K562 (cell line): ENCODE results near the gene COQ8B. TPM values are rescaled to one million over a fixed set of nuclear protein-coding genes. Genes with fewer than 3 reads are reported as not detected.

ENCODE experiments used
- ARID2 ChIP-seq: fragments of 450-650 bp; IDR thresholded peaks from 2 replicates; pipeline ENCODE4 v1.6.1; 2017; ENCODE audit warnings: antibody characterized with exemption, mild to moderate bottlenecking
- EZH2 ChIP-seq: IDR thresholded peaks from 2 replicates; pipeline ENCODE4 v1.6.1; 2012; ENCODE audit warnings: low read depth, mild to moderate bottlenecking, inconsistent platforms, low read length, borderline replicate concordance
- HEY1 ChIP-seq: fragments of 250-450 bp; sonication (Bioruptor Pico); IDR thresholded peaks from 2 replicates; pipeline ENCODE4 v1.5.0; 2020; ENCODE audit warnings: mild to moderate bottlenecking, moderate library complexity, borderline replicate concordance
- HMG20A ChIP-seq: fragments of 450-650 bp; formaldehyde crosslinking; conservative IDR thresholded peaks from 2 replicates; pipeline ENCODE4 v1.4.0; 2020; ENCODE audit warnings: mild to moderate bottlenecking, mixed read lengths
- KLF13 ChIP-seq: fragments of 450-650 bp; IDR thresholded peaks from 2 replicates; pipeline ENCODE4 v1.6.1; 2016; ENCODE audit warnings: missing genetic modification characterization, low read depth, mild to moderate bottlenecking, missing compliant biosample characterization, moderate library complexity, borderline replicate concordance
- KLF16 ChIP-seq: IDR thresholded peaks from 2 replicates; pipeline ENCODE4 v1.6.1; 2016; ENCODE audit warnings: antibody characterized with exemption
- MCM7 ChIP-seq, 2 experiments: fragments of 450-650 bp; IDR thresholded peaks; 2 replicates each; pipeline ENCODE4 v1.6.1; 2016 to 2018
- MLLT1 ChIP-seq, 2 experiments: fragments of 450-650 bp; IDR thresholded peaks; 2 replicates each; pipeline ENCODE4 v1.6.1; 2016
- NELFE ChIP-seq: IDR thresholded peaks from 2 replicates; pipeline ENCODE4 v1.6.1; 2011; ENCODE audit warnings: mild to moderate bottlenecking; ENCODE audit not compliant: insufficient read depth, insufficient read length
- NFIC ChIP-seq: fragments of 450-650 bp; IDR thresholded peaks from 2 replicates; pipeline ENCODE4 v1.6.1; 2017; ENCODE audit warnings: mild to moderate bottlenecking, inconsistent platforms
- PTRF ChIP-seq: fragments of 450-650 bp; IDR thresholded peaks from 2 replicates; pipeline ENCODE4 v1.6.1; 2016; ENCODE audit warnings: mild to moderate bottlenecking, missing genetic modification characterization, missing compliant biosample characterization
- SAFB2 ChIP-seq: fragments of 200-400 bp; formaldehyde crosslinking; IDR thresholded peaks from 2 replicates; pipeline ENCODE4 v1.6.1; 2018; ENCODE audit warnings: borderline replicate concordance, low read length, low read depth, moderate library complexity; ENCODE audit not compliant: severe bottlenecking
- SMAD2 ChIP-seq: fragments of 150-350 bp; IDR thresholded peaks from 2 replicates; pipeline ENCODE4 v1.6.1; 2014; ENCODE audit warnings: low read depth, mild to moderate bottlenecking, low read length
- SRSF7 ChIP-seq: fragments of 200-400 bp; formaldehyde crosslinking; optimal IDR thresholded peaks from 2 replicates; pipeline ENCODE3; 2017; ENCODE audit warnings: mild to moderate bottlenecking, low read depth, low read length
- TAF9B ChIP-seq: fragments of 450-650 bp; IDR thresholded peaks from 2 replicates; pipeline ENCODE4 v1.6.1; 2018; ENCODE audit warnings: mild to moderate bottlenecking; ENCODE audit not compliant: partially characterized antibody
- ZNF124 ChIP-seq: sonication (generic); formaldehyde crosslinking; IDR thresholded peaks from 2 replicates; pipeline ENCODE4 v1.8.1; 2022; ENCODE audit warnings: missing genetic modification reagents
- ZNF174 ChIP-seq: fragments of 250-450 bp; sonication (Bioruptor Pico); IDR thresholded peaks from 2 replicates; pipeline ENCODE4 v1.4.0; 2020; ENCODE audit warnings: mild to moderate bottlenecking
- ZNF24 ChIP-seq: fragments of 450-650 bp; IDR thresholded peaks from 2 replicates; pipeline ENCODE4 v1.6.1; 2016
- ZNF3 ChIP-seq: fragments of 250-450 bp; sonication (Bioruptor Pico); IDR thresholded peaks from 2 replicates; pipeline ENCODE4 v1.5.0; 2021; ENCODE audit warnings: mild to moderate bottlenecking, moderate library complexity
- polyA plus RNA-seq, 8 experiments: library from polyadenylated mRNA; depleted of rRNA in 4 of 8; stranded (reverse) in 5 of 8; unstranded in 3 of 8; fragments of >200 nt; fragmentation: Nextera tagmentation in 2 of 8; fragmentation: Illumina TruSeq in 1 of 8; extraction: Ambion mirVana in 2 of 8; extraction: Trizol in 1 of 8; gene quantifications; 2 replicates each; pipeline versions ENCODE4 v1.2.1 to v1.2.3, GENCODE V29; 2011 to 2014; ENCODE audit warnings: inconsistent platforms in 1 of 8, missing spikeins in 1 of 8
- total RNA-seq, 7 experiments: library from RNA; depleted of rRNA in 6 of 7; stranded (reverse); fragments of >200 nt in 6 of 7; fragmentation: Illumina TruSeq in 2 of 7; extraction: Trizol in 2 of 7; gene quantifications; 2 replicates each; pipeline versions ENCODE4 v1.2.1 to v1.2.3, GENCODE V29; 2011 to 2021; ENCODE audit warnings: low replicate concordance in 1 of 7
- TF ChIP-seq, protein P1 (sequence below), 2 experiments: IDR thresholded peaks; 2 replicates each; pipeline ENCODE4 v1.6.1; 2012; ENCODE audit warnings: improper control_type of control experiment in 2 of 2, low read depth in 2 of 2, low read length in 2 of 2, borderline replicate concordance in 1 of 2
- TF ChIP-seq, protein P2 (sequence below): IDR thresholded peaks from 2 replicates; pipeline ENCODE4 v1.6.1; 2016; ENCODE audit warnings: missing genetic modification characterization, missing compliant biosample characterization
- TF ChIP-seq, protein P3 (sequence below): fragments of 450-650 bp; formaldehyde crosslinking; IDR thresholded peaks from 2 replicates; pipeline ENCODE4 v1.4.0; 2020; ENCODE audit warnings: mild to moderate bottlenecking, moderate library complexity

The COQ8B gene
- total and polyA plus RNA-seq, 9 of the 15 experiments (the other 6 are each of a cell fraction or from before 2014, with no cell fraction given): 0.41 to 32.3 (median 12.9) TPM

DNA sequence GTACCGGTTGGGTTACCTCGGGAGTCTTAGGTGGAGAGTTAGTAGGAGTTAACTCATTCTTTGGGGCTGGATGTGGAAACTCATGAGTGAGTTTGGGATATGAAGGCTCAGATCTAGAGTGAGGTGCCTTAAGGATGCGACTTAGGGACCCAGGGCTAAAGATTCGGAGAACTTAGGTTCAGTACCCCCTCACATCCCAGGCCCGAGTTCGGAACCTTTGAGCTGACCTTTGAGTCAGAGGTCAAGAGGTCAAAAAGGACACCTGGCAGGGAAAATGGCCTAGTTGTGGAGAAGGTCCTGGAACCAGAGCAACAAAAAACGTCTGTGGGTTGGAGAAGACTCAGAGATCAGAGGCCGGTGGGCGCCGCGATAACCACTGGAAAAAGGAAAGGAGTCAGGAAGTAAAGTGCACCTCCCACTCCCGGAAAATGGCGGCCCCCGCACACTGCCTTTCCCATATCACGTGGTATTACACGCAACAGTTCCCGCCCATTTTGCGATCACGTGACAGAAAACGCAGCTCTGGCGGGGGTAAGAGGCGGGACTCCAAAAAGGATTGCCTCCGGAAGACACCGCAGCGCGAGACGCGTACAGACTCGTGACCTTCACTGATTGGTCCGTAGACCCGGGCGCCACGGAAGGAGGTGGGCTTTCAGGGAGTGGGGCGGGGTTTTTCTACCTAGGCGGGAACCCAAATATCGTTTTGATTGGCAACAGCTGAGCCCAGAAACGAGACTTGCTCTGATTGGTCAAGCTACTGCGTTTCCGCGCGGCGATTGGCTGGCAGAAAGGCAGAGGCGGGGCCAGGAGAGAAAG lies 33.6 kb upstream of the COQ8B start, which contains the start of gene ACTMAP (continued):
- TF ChIP-seq SRSF7 (no peak), ZNF174 (no peak), ZNF3 (CRISPR knock-in tag) (no peak), NELFE (no peak), EZH2 (no peak), KLF16 (0 out of 2 replicates have a peak, but pooled peaks have one; percentile 34), NFIC (peak; percentile 53), TAF9B (no peak), ZNF24 (no peak), KLF13 (tag) (peak; percentile 54; the same call in 1 of the 2 replicates), ARID2 (no peak), HMG20A (CRISPR knock-in tag) (no peak), ZNF124 (CRISPR knock-in tag) (no peak), SAFB2 (no peak), PTRF (tag) (no peak; the same call in 1 of the 2 replicates), SMAD2 (no peak), MLLT1 (IDR thresholded peaks at IDR 0.05) (peak; percentile 42 to 74; a peak in 3 of 4 replicates), HEY1 (CRISPR knock-in tag) (no peak), MCM7 (IDR thresholded peaks at IDR 0.05) (no peak)
- TF ChIP-seq, protein P1, sequence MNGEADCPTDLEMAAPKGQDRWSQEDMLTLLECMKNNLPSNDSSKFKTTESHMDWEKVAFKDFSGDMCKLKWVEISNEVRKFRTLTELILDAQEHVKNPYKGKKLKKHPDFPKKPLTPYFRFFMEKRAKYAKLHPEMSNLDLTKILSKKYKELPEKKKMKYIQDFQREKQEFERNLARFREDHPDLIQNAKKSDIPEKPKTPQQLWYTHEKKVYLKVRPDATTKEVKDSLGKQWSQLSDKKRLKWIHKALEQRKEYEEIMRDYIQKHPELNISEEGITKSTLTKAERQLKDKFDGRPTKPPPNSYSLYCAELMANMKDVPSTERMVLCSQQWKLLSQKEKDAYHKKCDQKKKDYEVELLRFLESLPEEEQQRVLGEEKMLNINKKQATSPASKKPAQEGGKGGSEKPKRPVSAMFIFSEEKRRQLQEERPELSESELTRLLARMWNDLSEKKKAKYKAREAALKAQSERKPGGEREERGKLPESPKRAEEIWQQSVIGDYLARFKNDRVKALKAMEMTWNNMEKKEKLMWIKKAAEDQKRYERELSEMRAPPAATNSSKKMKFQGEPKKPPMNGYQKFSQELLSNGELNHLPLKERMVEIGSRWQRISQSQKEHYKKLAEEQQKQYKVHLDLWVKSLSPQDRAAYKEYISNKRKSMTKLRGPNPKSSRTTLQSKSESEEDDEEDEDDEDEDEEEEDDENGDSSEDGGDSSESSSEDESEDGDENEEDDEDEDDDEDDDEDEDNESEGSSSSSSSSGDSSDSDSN (IDR thresholded peaks at IDR 0.05; ENCODE audit: borderline replicate concordance in 1 of 2, low read depth in 2 of 2, low read length in 2 of 2): no peak
- TF ChIP-seq, protein P2, sequence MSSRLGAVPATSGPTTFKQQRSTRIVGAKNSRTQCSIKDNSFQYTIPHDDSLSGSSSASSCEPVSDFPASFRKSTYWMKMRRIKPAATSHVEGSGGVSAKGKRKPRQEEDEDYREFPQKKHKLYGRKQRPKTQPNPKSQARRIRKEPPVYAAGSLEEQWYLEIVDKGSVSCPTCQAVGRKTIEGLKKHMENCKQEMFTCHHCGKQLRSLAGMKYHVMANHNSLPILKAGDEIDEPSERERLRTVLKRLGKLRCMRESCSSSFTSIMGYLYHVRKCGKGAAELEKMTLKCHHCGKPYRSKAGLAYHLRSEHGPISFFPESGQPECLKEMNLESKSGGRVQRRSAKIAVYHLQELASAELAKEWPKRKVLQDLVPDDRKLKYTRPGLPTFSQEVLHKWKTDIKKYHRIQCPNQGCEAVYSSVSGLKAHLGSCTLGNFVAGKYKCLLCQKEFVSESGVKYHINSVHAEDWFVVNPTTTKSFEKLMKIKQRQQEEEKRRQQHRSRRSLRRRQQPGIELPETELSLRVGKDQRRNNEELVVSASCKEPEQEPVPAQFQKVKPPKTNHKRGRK (tag): no peak
- TF ChIP-seq, protein P3, sequence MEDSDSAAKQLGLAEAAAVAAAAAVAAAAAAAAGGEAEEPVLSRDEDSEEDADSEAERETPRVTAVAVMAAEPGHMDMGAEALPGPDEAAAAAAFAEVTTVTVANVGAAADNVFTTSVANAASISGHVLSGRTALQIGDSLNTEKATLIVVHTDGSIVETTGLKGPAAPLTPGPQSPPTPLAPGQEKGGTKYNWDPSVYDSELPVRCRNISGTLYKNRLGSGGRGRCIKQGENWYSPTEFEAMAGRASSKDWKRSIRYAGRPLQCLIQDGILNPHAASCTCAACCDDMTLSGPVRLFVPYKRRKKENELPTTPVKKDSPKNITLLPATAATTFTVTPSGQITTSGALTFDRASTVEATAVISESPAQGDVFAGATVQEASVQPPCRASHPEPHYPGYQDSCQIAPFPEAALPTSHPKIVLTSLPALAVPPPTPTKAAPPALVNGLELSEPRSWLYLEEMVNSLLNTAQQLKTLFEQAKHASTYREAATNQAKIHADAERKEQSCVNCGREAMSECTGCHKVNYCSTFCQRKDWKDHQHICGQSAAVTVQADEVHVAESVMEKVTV (CRISPR knock-in tag): no peak
